Central memory CD4-positive, alpha-beta T cell (primary cell): ENCODE data around the gene CFAP45.

Experiments used
- DNase-seq: peaks from one replicate; pipeline ENCODE4 v3.0.0; 2022

CFAP45 gene

GRCh38 chr1:159845751-159846629, 54.0 kb downstream of the CFAP45 start:
- DNase-seq: no peak

GRCh38 chr1:159843459-159843858, 56.5 kb downstream of the CFAP45 start:
- no peak for DNase-seq

- no peak for DNase-seq
These were observed 58.2 kb downstream of the CFAP45 start for GRCh38 chr1:159841749-159842148.

DNA sequence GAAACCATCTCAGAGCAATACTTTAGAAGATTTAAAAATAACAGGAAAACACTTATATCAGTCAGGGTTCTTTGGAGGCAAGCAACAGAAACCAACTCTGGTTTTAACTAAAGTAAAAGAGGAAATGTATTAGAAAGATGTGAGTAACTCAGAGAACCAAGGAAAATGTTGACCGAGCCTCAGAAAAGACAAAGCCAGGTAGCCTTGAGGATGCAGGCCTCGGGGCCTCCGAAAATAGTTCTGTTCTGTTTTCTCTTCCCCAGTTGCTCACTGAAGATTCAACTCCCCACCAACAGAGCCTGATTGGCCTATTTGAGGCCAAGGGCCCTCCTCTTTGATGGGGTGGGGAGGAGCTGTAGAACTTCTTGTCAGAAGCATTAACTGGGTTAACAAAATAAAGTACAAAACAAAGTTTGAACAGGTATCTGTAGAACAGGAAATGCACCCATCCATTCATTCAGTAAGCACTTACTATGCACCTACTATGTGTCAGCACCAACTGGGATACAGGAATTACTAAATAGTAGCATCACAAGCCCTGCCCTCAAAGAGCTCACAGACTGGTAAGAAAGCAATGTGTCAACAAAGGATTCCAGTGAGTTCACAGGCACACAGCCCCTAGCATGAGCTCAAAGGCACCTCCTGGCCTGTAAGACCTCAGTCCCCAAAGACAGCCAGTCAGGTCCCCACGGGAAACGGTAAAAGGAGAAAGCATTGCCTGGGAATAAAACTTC, 60.7 kb downstream of the CFAP45 start:
- DNase-seq: no peak

DNA sequence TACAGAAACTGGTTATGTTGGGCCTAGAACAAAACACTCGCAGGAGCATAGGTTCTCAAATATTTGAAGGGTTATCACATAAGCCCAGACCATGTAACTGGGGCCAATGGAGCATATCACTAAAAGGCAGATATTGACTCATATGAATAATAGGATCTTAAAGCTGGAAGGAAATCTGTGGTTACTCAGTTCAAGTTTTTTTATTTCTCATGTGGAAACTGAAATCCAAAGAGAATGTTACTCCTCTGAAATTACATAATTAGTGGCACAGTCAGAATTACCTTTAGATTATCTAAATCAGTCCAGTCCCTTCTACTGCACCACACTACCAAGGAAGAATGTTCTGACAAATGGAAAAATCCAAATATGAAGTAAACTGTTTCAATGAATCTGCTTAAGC, 61.2 kb downstream of the CFAP45 start:
- DNase-seq: no peak

DNA sequence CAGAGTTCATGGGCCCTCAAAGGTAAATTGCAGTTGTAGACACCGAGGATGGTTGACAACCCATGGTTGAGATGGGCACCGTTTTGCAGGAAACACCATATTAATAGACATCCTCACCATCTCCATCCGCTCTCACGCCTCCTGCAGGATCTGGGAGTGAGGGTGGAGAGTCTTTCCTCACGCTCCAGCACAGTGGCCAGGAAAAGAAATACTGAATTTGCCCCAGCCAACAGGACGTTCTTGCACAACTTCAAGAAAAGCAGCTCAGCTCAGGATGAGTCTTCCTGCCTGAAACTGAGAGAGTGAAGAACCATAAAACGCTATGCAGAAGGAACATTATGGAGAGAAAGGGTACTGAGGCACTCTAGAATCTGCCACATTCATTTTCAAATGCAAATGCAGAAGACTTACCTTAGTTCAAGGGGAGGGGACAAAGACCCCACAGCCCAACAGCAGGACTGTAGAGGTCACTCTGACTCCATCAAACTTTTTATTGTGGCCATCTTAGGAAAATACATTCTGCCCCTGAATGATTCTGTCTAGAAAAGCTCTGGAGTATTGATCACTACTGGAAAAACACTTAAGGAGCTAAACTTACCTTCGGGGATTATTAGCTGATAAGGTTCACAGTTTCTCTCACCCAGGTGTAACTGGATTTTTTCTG, 64.0 kb downstream of the CFAP45 start:
- DNase-seq: no peak

GRCh38 chr1:159835356-159835755, 64.6 kb downstream of the CFAP45 start:
- no peak for DNase-seq

DNA sequence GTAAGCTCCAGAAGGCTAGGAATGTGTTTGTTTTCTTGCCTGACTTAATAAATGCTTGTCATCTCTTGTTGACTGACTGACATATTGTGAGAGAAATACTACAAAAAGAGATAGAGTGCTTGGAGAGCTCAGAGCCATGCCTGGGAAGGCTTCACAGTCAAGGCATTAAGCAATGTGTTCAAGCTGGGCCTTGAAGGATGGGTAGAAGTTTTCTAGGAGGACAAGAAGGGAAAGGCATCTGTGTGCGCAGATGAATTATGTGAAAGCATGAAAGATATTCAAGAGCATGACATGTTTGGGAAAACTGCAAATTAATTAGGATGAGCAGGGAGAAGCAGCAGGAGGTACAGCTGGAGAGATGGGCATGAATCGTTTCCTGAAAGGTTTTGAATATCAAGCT, 67.7 kb downstream of the CFAP45 start:
- no peak for DNase-seq

DNA sequence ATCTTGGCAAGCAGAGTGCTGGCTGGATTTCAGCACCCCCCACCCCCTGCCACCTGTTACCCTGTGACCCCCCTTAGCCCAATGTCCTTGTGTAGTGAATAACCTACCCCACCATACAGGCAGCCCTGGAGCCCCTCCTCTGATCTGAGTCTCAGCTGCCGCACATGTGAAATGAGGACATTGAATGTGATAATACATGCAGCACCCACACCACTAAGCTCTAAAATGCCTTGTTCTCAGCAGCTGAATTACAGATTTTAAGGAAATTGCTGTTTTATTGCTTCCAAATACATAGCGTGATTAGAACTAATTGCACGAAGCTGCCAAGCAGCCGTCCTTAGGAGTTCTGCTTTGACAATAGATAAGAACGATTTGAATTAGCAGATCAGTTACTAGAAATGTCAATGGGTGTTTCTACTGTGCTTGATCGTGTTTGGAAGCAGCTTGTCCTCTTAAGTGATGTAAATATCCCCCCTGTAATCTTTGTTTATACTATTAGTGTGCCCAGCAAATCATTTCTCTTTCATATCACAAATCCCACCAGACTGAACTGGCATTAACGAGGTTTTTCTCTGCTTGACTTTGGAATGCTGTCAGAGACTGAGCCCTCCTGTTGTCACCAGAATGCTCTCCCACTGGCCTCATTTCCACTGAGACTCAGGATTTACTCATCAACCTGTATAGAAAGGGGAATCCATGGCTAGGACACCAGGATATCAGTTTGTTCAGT, 68.4 kb downstream of the CFAP45 start:
- DNase-seq: no peak

DNA sequence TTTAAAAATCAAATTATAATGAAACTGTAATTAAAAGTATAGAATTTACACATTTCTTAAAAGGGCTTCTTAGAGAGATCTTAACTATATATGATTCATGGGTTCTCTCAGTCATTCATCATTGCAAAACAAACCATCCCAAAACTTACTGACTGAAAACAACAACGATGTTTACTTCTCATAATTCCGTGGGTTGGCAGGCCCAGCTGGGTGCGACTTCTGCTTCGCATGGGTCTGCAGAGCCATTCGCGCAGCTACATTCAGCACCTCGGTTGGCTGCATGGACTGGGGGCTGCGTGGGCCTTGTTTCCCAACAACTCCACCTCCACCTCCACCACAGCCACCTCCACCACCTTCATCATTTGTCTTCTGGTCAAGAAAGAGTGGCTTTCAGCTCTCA, 69.2 kb downstream of the CFAP45 start:
- no peak for DNase-seq

- no peak for DNase-seq
These were observed 70.0 kb downstream of the CFAP45 start for GRCh38 chr1:159829822-159830465.

- DNase-seq: no peak
These were observed 70.7 kb downstream of the CFAP45 start for GRCh38 chr1:159829273-159829634.

- DNase-seq: no peak
These were observed 71.2 kb downstream of the CFAP45 start for GRCh38 chr1:159828581-159829272.

- no peak for DNase-seq
These were observed 71.8 kb downstream of the CFAP45 start for GRCh38 chr1:159828176-159828575.

DNA sequence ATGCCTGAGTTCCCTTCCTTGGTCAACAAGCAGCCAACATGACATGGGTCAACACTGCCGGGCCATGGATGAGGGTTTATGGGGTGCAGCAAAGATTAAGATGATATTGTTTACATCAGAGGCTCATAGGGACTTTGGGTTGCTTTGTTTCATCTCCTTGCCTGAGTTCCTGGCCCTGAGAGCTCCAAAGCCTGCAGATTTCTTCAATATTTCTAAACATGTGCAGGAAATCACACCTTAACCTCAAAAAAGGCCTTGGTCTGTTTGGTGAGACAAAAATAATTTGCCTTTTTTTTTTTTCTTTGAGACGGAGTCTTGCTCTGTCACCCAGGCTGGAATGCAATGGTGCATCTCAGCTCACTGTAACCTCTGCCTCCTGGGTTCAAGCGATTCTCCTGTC, 72.4 kb downstream of the CFAP45 start:
- DNase-seq: peak; percentile 38

DNA sequence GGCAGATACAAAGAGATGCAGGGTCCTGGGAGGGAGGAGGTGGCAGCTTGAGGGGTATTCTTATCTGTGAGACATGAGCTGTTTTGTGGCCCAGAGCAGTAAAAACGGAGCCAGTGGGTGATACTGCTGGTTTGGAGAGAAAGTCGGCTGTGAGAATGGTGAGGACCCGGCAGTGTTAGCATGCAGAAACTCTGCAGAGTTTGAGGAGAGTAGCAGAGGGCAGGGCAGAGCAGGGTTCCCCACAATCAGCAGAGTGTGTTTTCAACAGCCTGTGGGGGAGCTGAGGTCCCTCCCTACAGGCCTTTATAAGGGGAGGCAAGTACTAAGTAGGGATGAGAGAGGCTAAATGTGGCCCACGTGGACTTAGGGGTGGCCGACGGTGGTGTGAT, 72.9 kb downstream of the CFAP45 start:
- no peak for DNase-seq

GRCh38 chr1:159826441-159827101, 73.4 kb downstream of the CFAP45 start, which contains the start of gene SLAMF8:
Gene SLAMF8, plus strand, starts transcription at chr1:159826873. Its CDS starts 26 bp downstream, at chr1:159826899.
- peak; percentile 32 for DNase-seq

- no peak for DNase-seq
These were observed 74.4 kb downstream of the CFAP45 start for GRCh38 chr1:159825564-159825963.

DNA sequence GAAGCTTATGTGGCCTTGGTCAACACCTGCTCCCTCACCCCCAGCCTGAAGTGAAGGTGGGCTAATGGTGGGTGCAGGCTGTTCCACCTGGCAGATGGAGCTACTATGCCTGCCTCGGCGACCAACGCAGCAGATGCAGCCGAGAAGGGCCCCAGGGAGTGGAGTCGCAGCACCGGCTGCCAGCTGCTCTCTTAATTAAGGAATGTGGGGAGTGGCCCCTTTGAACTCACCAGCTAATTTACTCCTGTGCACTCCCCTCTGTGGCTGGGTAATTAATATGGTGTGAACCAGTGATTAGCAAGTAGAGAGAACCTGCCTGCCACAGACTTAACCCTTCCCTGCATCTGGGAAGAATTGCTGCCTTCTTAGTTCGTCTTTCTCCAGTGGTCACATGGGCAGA, 76.6 kb downstream of the CFAP45 start:
- DNase-seq: no peak
